ENCODE data around the gene KIF23. TPM values are rescaled to one million over a fixed set of nuclear protein-coding genes. Genes with fewer than 3 reads are reported as not detected.

The KIF23 gene
- total RNA-seq, 1 experiment from 2014 or later, result 100 TPM

- Histone ChIP-seq H3K9me3 (ENCODE audit: insufficient read depth, low read depth) (no peaks in the 10 kb centered on the region), H3K79me2 (ENCODE audit: low read depth) (no peaks in the 10 kb centered on the region), H2AFZ (no peak overlapping the region), H3K9me2 (ENCODE audit: insufficient read depth) (no peaks in the 10 kb centered on the region), H3K4me3 (no peak overlapping the region), H3K27me3 (ENCODE audit: insufficient read depth, low read depth) (no peaks in the 10 kb centered on the region), H3K36me3 (ENCODE audit: low read depth) (no peaks in the 10 kb centered on the region), H3K27ac (no peak overlapping the region), H4K20me1 (ENCODE audit: insufficient read depth) (no peaks in the 10 kb centered on the region), H3F3A (ENCODE audit: insufficient read depth, low read depth) (peaks cover 16% of the 10 kb centered on the region), H3K4me2 (no peak overlapping the region), H3K4me1 (replicated peaks; ENCODE audit: insufficient read depth) (peaks cover 27% of the 10 kb centered on the region)
- ChIA-PET POLR2A (ENCODE audit: unreplicated experiment) (interaction anchor here (0.5 to 0.6 kb wide), 2 partner anchors 89 to 964 kb away, joined by 3 read pairs; no protein-coding TSS in a partner anchor), CTCF (no interaction called here)
- no TSS peak for BruUV-seq (replicated peaks)
- intact Hi-C loops (cut with micrococcal nuclease; ENCODE audit: unreplicated experiment), result no loop called here
- no peak for DNase-seq
- no peak for TF ChIP-seq EZH2 (IDR thresholded peaks at IDR 0.05; ENCODE audit: low read depth)
- TF ChIP-seq CTCF (conservative IDR thresholded peaks at IDR 0.05), result no peak
These were observed 58.4 kb downstream of the KIF23 start for GRCh38 chr15:69472562-69472961.

GRCh38 chr15:69474291-69474690, 60.1 kb downstream of the KIF23 start:
- Histone ChIP-seq H3F3A (ENCODE audit: insufficient read depth, low read depth) (peaks cover 6% of the 10 kb centered on the region), H3K9me2 (ENCODE audit: insufficient read depth) (no peaks in the 10 kb centered on the region), H3K4me2 (no peak overlapping the region), H3K4me3 (no peak overlapping the region), H3K4me1 (replicated peaks; ENCODE audit: insufficient read depth) (peaks cover 14% of the 10 kb centered on the region), H3K27me3 (ENCODE audit: insufficient read depth, low read depth) (no peaks in the 10 kb centered on the region), H3K79me2 (ENCODE audit: low read depth) (no peaks in the 10 kb centered on the region), H3K36me3 (ENCODE audit: low read depth) (no peaks in the 10 kb centered on the region), H3K9me3 (ENCODE audit: insufficient read depth, low read depth) (no peaks in the 10 kb centered on the region), H2AFZ (no peak overlapping the region), H3K27ac (no peak overlapping the region), H4K20me1 (ENCODE audit: insufficient read depth) (no peaks in the 10 kb centered on the region)
- no peak for TF ChIP-seq EZH2 (IDR thresholded peaks at IDR 0.05; ENCODE audit: low read depth)
- TF ChIP-seq CTCF (conservative IDR thresholded peaks at IDR 0.05), result no peak
- intact Hi-C loops (cut with micrococcal nuclease; ENCODE audit: unreplicated experiment), result no loop called here
- BruUV-seq (replicated peaks), result no TSS peak
- ChIA-PET CTCF (no interaction called here), POLR2A (ENCODE audit: unreplicated experiment) (no interaction called here)
- no peak for DNase-seq

GRCh38 chr15:69474846-69475455, 60.8 kb downstream of the KIF23 start:
- no peaks in the 10 kb centered on the region for H3K9me3 ChIP-seq (ENCODE audit: insufficient read depth, low read depth)
- POLR2A ChIA-PET (ENCODE audit: unreplicated experiment), result no interaction called here
- no peaks in the 10 kb centered on the region for H3K79me2 ChIP-seq (ENCODE audit: low read depth)
- H3K27ac ChIP-seq, result no peak overlapping the region
- intact Hi-C loops (cut with micrococcal nuclease; ENCODE audit: unreplicated experiment), result loop anchor here (5.0 kb wide), 1 partner anchor 1107 kb away; no protein-coding TSS in a partner anchor
- H3K4me3 ChIP-seq, result no peak overlapping the region
- H3K36me3 ChIP-seq (ENCODE audit: low read depth), result no peaks in the 10 kb centered on the region
- H4K20me1 ChIP-seq (ENCODE audit: insufficient read depth), result no peaks in the 10 kb centered on the region
- no TSS peak for BruUV-seq (replicated peaks)
- H3F3A ChIP-seq (ENCODE audit: insufficient read depth, low read depth), result 0 out of 2 replicates have a peak, but pooled peaks cover 5% of the 10 kb centered on the region
- TF ChIP-seq CTCF (conservative IDR thresholded peaks at IDR 0.05) (no peak), EZH2 (IDR thresholded peaks at IDR 0.05; ENCODE audit: low read depth) (no peak)
- no peaks in the 10 kb centered on the region for H3K9me2 ChIP-seq (ENCODE audit: insufficient read depth)
- H3K4me2 ChIP-seq, result no peak overlapping the region
- no peaks in the 10 kb centered on the region for H3K27me3 ChIP-seq (ENCODE audit: insufficient read depth, low read depth)
- CTCF ChIA-PET, result no interaction called here
- DNase-seq, result no peak
- peaks cover 7% of the 10 kb centered on the region; the same call in 1 of the 2 replicates for H3K4me1 ChIP-seq (replicated peaks; ENCODE audit: insufficient read depth)
- no peak overlapping the region for H2AFZ ChIP-seq
